Measurements from ENCODE around the gene UBE2D3. TPM values are rescaled to one million over a fixed set of nuclear protein-coding genes. Genes with fewer than 3 reads are reported as not detected.
A peak's percentile ranks its signal among the peaks of the same experiment; 100 is the strongest.
"Not testable (repeated sequence)": the region's sequence is repeated elsewhere in the genome, so short reads cannot be mapped to it uniquely, and the experiment has no call there.

Gene UBE2D3
- total RNA-seq, 1 donor from 2014 or later, result 288 TPM

DNA sequence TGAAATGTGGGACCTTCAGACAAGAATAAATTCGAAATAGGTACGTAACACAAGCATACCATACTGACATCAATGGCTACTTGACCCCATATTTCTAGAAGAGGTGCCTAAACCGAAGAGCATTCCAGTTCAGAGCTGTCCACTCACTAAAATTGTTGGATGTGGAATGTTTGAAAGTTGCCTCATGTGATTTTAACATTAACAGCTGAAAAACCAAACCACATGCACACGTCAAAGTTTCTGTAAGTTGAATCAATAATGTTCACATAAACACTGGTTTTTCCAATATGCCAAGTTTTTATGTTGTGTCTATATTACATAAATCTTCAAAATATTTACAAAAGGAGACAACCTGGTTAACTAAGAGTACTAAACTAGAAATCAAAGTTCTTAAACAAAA lies 3.5 kb downstream of the UBE2D3 start:
- H3K36me3 Mint-ChIP-seq, result peaks cover 26% of the 10 kb centered on the region
- H3K27me3 Mint-ChIP-seq, result no peaks in the 10 kb centered on the region
- H3K4me3 Mint-ChIP-seq, result no peak overlapping the region
- TF ChIP-seq, protein P1, sequence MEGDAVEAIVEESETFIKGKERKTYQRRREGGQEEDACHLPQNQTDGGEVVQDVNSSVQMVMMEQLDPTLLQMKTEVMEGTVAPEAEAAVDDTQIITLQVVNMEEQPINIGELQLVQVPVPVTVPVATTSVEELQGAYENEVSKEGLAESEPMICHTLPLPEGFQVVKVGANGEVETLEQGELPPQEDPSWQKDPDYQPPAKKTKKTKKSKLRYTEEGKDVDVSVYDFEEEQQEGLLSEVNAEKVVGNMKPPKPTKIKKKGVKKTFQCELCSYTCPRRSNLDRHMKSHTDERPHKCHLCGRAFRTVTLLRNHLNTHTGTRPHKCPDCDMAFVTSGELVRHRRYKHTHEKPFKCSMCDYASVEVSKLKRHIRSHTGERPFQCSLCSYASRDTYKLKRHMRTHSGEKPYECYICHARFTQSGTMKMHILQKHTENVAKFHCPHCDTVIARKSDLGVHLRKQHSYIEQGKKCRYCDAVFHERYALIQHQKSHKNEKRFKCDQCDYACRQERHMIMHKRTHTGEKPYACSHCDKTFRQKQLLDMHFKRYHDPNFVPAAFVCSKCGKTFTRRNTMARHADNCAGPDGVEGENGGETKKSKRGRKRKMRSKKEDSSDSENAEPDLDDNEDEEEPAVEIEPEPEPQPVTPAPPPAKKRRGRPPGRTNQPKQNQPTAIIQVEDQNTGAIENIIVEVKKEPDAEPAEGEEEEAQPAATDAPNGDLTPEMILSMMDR (conservative IDR thresholded peaks at IDR 0.05), result no peak
- peak overlapping the region; percentile 21 for H3K27ac Mint-ChIP-seq
- peaks cover 38% of the 10 kb centered on the region for H3K4me1 Mint-ChIP-seq (ENCODE audit: unreplicated experiment)
- no peaks in the 10 kb centered on the region for H3K9me3 Mint-ChIP-seq
- DNase-seq (ENCODE audit: extremely low spot score, unreplicated experiment), result no peak

DNA sequence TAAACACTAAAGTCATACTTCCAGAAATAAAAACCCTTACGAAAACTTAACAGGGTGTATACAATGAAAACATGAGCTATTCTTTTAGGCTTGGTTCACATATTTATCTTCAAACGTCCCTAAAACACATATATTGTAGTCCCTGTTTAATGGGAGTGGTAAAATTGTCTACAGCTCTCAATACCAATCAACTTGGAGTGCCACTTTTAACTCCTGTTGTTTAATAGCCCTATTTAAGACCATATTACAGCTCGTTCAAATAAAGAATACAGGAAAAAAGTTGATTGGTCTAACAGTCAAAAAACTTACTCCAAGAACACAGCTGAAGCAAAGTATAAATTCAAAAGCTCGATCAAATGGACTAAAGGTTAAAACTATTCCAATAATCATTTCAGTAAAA lies 3.9 kb downstream of the UBE2D3 start:
- peaks cover 35% of the 10 kb centered on the region for H3K4me1 Mint-ChIP-seq (ENCODE audit: unreplicated experiment)
- peak overlapping the region; percentile 21 for H3K27ac Mint-ChIP-seq
- TF ChIP-seq, protein P1 (conservative IDR thresholded peaks at IDR 0.05), result no peak
- H3K9me3 Mint-ChIP-seq, result no peaks in the 10 kb centered on the region
- H3K27me3 Mint-ChIP-seq, result no peaks in the 10 kb centered on the region
- DNase-seq (ENCODE audit: extremely low spot score, unreplicated experiment), result no peak
- H3K36me3 Mint-ChIP-seq, result peaks cover 30% of the 10 kb centered on the region
- H3K4me3 Mint-ChIP-seq, result no peak overlapping the region

DNA sequence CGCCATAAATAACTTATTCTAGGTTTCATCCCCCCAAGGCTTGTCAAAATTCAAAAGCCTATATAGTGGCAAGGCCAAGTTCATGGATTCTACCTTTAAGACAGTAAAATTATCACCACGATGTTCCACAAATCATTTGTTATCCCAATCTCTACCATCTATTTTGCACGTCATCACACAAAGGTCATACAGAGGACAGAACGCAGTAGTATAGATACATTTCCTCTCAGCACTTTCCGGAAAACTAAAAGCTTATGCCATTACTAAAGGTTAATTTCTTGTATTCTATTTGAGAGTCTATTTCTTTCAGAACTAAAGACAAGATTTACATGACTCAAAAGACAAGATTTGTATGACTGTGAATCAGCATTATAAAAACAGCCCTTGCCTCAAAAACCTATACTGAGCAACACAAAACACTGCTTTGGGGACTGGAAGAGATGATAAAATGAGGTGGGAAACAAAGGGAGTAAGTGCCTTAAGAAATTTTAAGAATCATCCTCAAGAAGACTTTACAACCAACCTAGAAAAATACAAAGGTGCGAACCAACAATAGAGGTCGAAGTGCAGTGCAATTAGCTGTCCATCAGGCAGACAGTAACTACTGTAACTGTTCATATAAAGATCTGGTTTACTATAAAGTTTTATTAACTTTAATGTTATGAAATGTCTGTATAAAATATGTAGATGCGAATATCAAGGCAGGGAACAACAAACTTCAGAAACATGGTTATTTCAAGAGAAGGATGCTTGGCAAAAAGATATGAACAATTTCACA lies 7.6 kb downstream of the UBE2D3 start:
- DNase-seq (ENCODE audit: extremely low spot score, unreplicated experiment), result no peak
- H3K36me3 Mint-ChIP-seq, result peaks cover 48% of the 10 kb centered on the region
- H3K4me3 Mint-ChIP-seq, result peak overlapping the region; percentile 74
- no peaks in the 10 kb centered on the region for H3K9me3 Mint-ChIP-seq
- H3K4me1 Mint-ChIP-seq (ENCODE audit: unreplicated experiment), result peaks cover 54% of the 10 kb centered on the region
- H3K27ac Mint-ChIP-seq, result peak overlapping the region; percentile 87
- TF ChIP-seq, protein P1 (conservative IDR thresholded peaks at IDR 0.05), result no peak
- H3K27me3 Mint-ChIP-seq, result no peaks in the 10 kb centered on the region

DNA sequence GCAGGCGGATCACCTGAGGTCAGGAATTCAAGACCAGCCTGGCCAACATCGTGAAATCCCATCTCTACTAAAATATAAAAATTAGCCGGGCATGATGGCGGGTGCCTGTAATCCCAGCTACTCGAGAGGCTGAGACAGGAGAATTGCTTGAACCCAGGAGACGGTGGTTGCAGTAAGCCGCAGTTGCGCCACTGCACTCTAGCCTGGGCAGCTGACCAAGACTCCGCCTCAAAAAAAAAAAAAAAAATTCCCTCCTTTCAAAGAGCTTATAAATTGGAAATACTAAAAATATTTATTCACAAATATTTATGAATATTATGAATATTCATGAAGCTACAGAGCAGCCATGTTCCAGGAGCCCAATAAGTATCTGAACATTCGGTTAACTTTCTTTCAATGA lies 8.3 kb downstream of the UBE2D3 start:
- Mint-ChIP-seq H3K4me3 (peak overlapping the region; percentile 27), H3K4me1 (ENCODE audit: unreplicated experiment) (peaks cover 50% of the 10 kb centered on the region), H3K27ac (peak overlapping the region; percentile 87), H3K36me3 (peaks cover 45% of the 10 kb centered on the region)
- H3K9me3 Mint-ChIP-seq; DNase-seq (ENCODE audit: extremely low spot score, unreplicated experiment); H3K27me3 Mint-ChIP-seq: not testable (repeated sequence)

GRCh38 chr4:102817613-102818268 lies 9.6 kb downstream of the UBE2D3 start:
- DNase-seq (ENCODE audit: extremely low spot score, unreplicated experiment), result no peak
- Mint-ChIP-seq H3K4me1 (ENCODE audit: unreplicated experiment) (peaks cover 46% of the 10 kb centered on the region), H3K27ac (peak overlapping the region; percentile 21), H3K9me3 (no peaks in the 10 kb centered on the region), H3K27me3 (no peaks in the 10 kb centered on the region), H3K36me3 (peaks cover 50% of the 10 kb centered on the region), H3K4me3 (peak overlapping the region; percentile 14)
- TF ChIP-seq, protein P1 (conservative IDR thresholded peaks at IDR 0.05), result no peak

GRCh38 chr4:102817021-102817605 lies 10.2 kb downstream of the UBE2D3 start:
- peaks cover 43% of the 10 kb centered on the region for H3K4me1 Mint-ChIP-seq (ENCODE audit: unreplicated experiment)
- H3K27me3 Mint-ChIP-seq, result no peaks in the 10 kb centered on the region
- H3K4me3 Mint-ChIP-seq, result peak overlapping the region; percentile 14
- no peak for DNase-seq (ENCODE audit: extremely low spot score, unreplicated experiment)
- peaks cover 54% of the 10 kb centered on the region for H3K36me3 Mint-ChIP-seq
- TF ChIP-seq, protein P1 (conservative IDR thresholded peaks at IDR 0.05), result no peak
- H3K27ac Mint-ChIP-seq, result peak overlapping the region; percentile 21
- H3K9me3 Mint-ChIP-seq, result no peaks in the 10 kb centered on the region
